IMR-90 (cell line): ENCODE data around the gene ZBTB8B. TPM values are rescaled to one million over a fixed set of nuclear protein-coding genes. Genes with fewer than 3 reads are reported as not detected.

ENCODE experiments used
- ATAC-seq: fragments of 200-7000 bp; cut with Tn5 transposase; 2 replicates; pipeline ENCODE4 v1.9.1; 2020; ENCODE audit warnings: low read depth, mild to moderate bottlenecking, moderate library complexity
- BruUV-seq: library from RNA; stranded (reverse); fragments of 400-500 nt; replicated peaks from 2 replicates; lab custom pipeline; 2021; lab: Mats Ljungman, UMichigan
- CTCF ChIA-PET: fragments of 300-600 bp; formaldehyde crosslinking; extraction: SDS; loops from one replicate; lab custom pipeline; 2021; ENCODE audit warnings: antibody characterized with exemption; lab: Yijun Ruan, JAX
- POLR2A ChIA-PET: fragments of 300-600 bp; sonication (Branson Sonifier 250); formaldehyde crosslinking; loops from one replicate; lab custom pipeline; 2022; ENCODE audit warnings: antibody characterized with exemption; ENCODE audit not compliant: unreplicated experiment; lab: Charles Lee
- DNase-seq: peaks from one replicate; pipeline ENCODE4 v3.0.0; 2013
- H2AFZ ChIP-seq: replicated peaks from 2 replicates; pipeline ENCODE3; 2013; ENCODE audit warnings: low read length, mild to moderate bottlenecking; ENCODE audit not compliant: poor library complexity
- H2AK5ac ChIP-seq: 2 replicates; pipeline ENCODE4 v1.6.1; 2013; ENCODE audit warnings: low read depth, low read length, inconsistent platforms
- H2AK9ac ChIP-seq: replicated peaks from 2 replicates; pipeline ENCODE3; 2013; ENCODE audit warnings: mild to moderate bottlenecking, low read depth, low read length, moderate library complexity; ENCODE audit not compliant: poor library complexity
- H2BK120ac ChIP-seq: 2 replicates; pipeline ENCODE4 v1.6.1; 2013; ENCODE audit warnings: low read depth, low read length, inconsistent platforms
- H2BK15ac ChIP-seq: 3 replicates; pipeline ENCODE4 v1.6.1; 2013; ENCODE audit warnings: low read depth, low read length, inconsistent platforms
- H2BK20ac ChIP-seq: 2 replicates; pipeline ENCODE4 v1.6.1; 2013; ENCODE audit warnings: low read depth, mild to moderate bottlenecking, inconsistent platforms, low read length, moderate library complexity
- H2BK5ac ChIP-seq: 2 replicates; pipeline ENCODE4 v1.6.1; 2013; ENCODE audit warnings: mild to moderate bottlenecking, low read depth, low read length, inconsistent platforms; ENCODE audit not compliant: poor library complexity, severe bottlenecking
- H3K14ac ChIP-seq: replicated peaks from 2 replicates; pipeline ENCODE4 v1.6.1; 2013; ENCODE audit warnings: low read depth, low read length, inconsistent platforms
- H3K18ac ChIP-seq: 2 replicates; pipeline ENCODE4 v1.6.1; 2013; ENCODE audit warnings: low read depth, low read length, control low read depth
- H3K23ac ChIP-seq: 2 replicates; pipeline ENCODE4 v1.6.1; 2013; ENCODE audit warnings: low read depth, low read length, inconsistent platforms
- H3K27ac ChIP-seq: 2 replicates; pipeline ENCODE4 v1.5.1; 2013; ENCODE audit warnings: mild to moderate bottlenecking, control low read depth, low read length; ENCODE audit not compliant: insufficient read depth
- H3K27me3 ChIP-seq: 2 replicates; pipeline ENCODE4 v1.6.1; 2013; ENCODE audit warnings: low read length; ENCODE audit not compliant: control insufficient read depth, insufficient read depth
- H3K36me3 ChIP-seq: 2 replicates; pipeline ENCODE4 v1.6.1; 2013; ENCODE audit warnings: low read length, mixed read lengths; ENCODE audit not compliant: control insufficient read depth, insufficient read depth
- H3K4ac ChIP-seq: 2 replicates; pipeline ENCODE4 v1.6.1; 2013; ENCODE audit warnings: low read depth, low read length, inconsistent platforms
- H3K4me1 ChIP-seq: 2 replicates; pipeline ENCODE4 v1.6.1; 2013; ENCODE audit warnings: low read length, mixed read lengths; ENCODE audit not compliant: control insufficient read depth, insufficient read depth
- H3K4me2 ChIP-seq: 2 replicates; pipeline ENCODE4 v1.6.1; 2013; ENCODE audit warnings: low read depth, mild to moderate bottlenecking, control low read depth, low read length, moderate library complexity
- H3K4me3 ChIP-seq: 2 replicates; pipeline ENCODE4 v1.5.1; 2013; ENCODE audit warnings: low read depth, mild to moderate bottlenecking, control low read depth, low read length, moderate library complexity; ENCODE audit not compliant: insufficient read depth
- H3K56ac ChIP-seq: 2 replicates; pipeline ENCODE4 v1.6.1; 2013; ENCODE audit warnings: low read length, inconsistent platforms; ENCODE audit not compliant: insufficient read depth; ENCODE audit errors: extremely low read depth
- H3K79me1 ChIP-seq, 2 experiments: 2 replicates each; pipeline ENCODE4 v1.6.1; 2013; ENCODE audit warnings: low read length in 2 of 2, inconsistent platforms in 1 of 2, low read depth in 1 of 2
- H3K9ac ChIP-seq: 2 replicates; pipeline ENCODE4 v1.6.1; 2013; ENCODE audit warnings: low read depth, low read length, control low read depth
- H3K9me1 ChIP-seq: 2 replicates; pipeline ENCODE4 v1.6.1; 2013; ENCODE audit warnings: low read length, inconsistent platforms; ENCODE audit not compliant: insufficient read depth
- H3K9me3 ChIP-seq: 2 replicates; pipeline ENCODE4 v1.6.1; 2013; ENCODE audit warnings: low read length; ENCODE audit not compliant: control insufficient read depth, insufficient read depth
- H4K20me1 ChIP-seq: 2 replicates; pipeline ENCODE4 v1.6.1; 2013; ENCODE audit warnings: low read length, inconsistent platforms; ENCODE audit not compliant: insufficient read depth
- H4K5ac ChIP-seq: 2 replicates; pipeline ENCODE4 v1.6.1; 2013; ENCODE audit warnings: mild to moderate bottlenecking, low read depth, low read length, control low read depth
- H4K8ac ChIP-seq, 2 experiments: 2 replicates each; pipeline ENCODE4 v1.6.1; 2013; ENCODE audit warnings: low read depth in 2 of 2, low read length in 2 of 2, control low read depth in 1 of 2, inconsistent platforms in 1 of 2
- H4K91ac ChIP-seq: 2 replicates; pipeline ENCODE4 v1.6.1; 2013; ENCODE audit warnings: low read depth, low read length, inconsistent platforms; ENCODE audit not compliant: insufficient read depth
- WGBS, 2 experiments: methylation state at CpG; one replicate each; pipeline versions ENCODE4 v1.1.5 to v1.1.7; 2013; ENCODE audit warnings: missing lambda C conversion rate in 2 of 2; ENCODE audit not compliant: insufficient read length in 1 of 2; ENCODE audit errors: extremely low coverage in 2 of 2; 5-methylcytosine and 5-hydroxymethylcytosine counted together
- dilution Hi-C: fragments of 300-500 bp; cut with HindIII; formaldehyde crosslinking; loops from one replicate; pipeline ENCODE4 v1.14.3; 2018; ENCODE audit warnings: low sequenced_read_pairs; ENCODE audit not compliant: unreplicated experiment
- in situ Hi-C: fragments of 300-500 bp; cut with MboI; formaldehyde crosslinking; loops from 3 replicates; pipeline ENCODE4 v1.14.3; 2019; ENCODE audit warnings: low sequenced_read_pairs, inconsistent platforms, mixed read lengths
- intact Hi-C: fragments of 100-400 bp; cut with micrococcal nuclease; formaldehyde crosslinking; loops from 2 replicates; pipeline ENCODE4 v1.10.0; 2022
- polyA plus RNA-seq, 3 experiments: library from polyadenylated mRNA; depleted of rRNA; stranded (reverse); fragments of >200 nt; gene quantifications; 2 replicates each; pipeline ENCODE4 v1.2.3, GENCODE V29; 2012; ENCODE audit warnings: low replicate concordance in 1 of 3
- total RNA-seq: library from RNA; depleted of rRNA; stranded (reverse); fragments of >200 nt; gene quantifications from 2 replicates; pipeline ENCODE4 v1.2.3, GENCODE V29; 2012
- TF ChIP-seq, protein P1 (sequence below): fragments of 150-350 bp; IDR thresholded peaks from 2 replicates; pipeline ENCODE4 v1.6.1; 2016; ENCODE audit warnings: low read depth, mild to moderate bottlenecking, low read length, moderate library complexity, borderline replicate concordance

Gene ZBTB8B
- total and polyA plus RNA-seq, 2 of the 4 experiments (the other 2 are of a cell fraction): not detected

- Histone ChIP-seq H3K23ac (no peak overlapping the region), H4K5ac (no peak overlapping the region), H3K4me1 (no peaks in the 10 kb centered on the region), H3K27me3 (peaks cover 16% of the 10 kb centered on the region), H4K20me1 (no peaks in the 10 kb centered on the region), H3K9ac (no peak overlapping the region), H3K4me2 (no peak overlapping the region), H3K27ac (no peak overlapping the region), H3K18ac (no peak overlapping the region), H4K8ac (no peak overlapping the region), H3K36me3 (no peaks in the 10 kb centered on the region), H3K4ac (no peak overlapping the region), H2AFZ (no peak overlapping the region), H3K56ac (no peak overlapping the region), H2BK5ac (no peak overlapping the region), H2BK20ac (no peak overlapping the region), H4K91ac (no peak overlapping the region), H3K14ac (no peak overlapping the region), H3K79me1 (no peaks in the 10 kb centered on the region), H2BK120ac (no peak overlapping the region), H3K9me1 (0 out of 2 replicates have a peak, but pooled peaks cover 3% of the 10 kb centered on the region), H2AK9ac (no peak overlapping the region), H2AK5ac (no peak overlapping the region), H3K9me3 (peaks cover 2% of the 10 kb centered on the region; the same call in 1 of the 2 replicates), H2BK15ac (no peak overlapping the region), H3K4me3 (no peak overlapping the region)
- no TSS peak for BruUV-seq
- ATAC-seq: no peak
- ChIA-PET POLR2A (no interaction called here), CTCF (no interaction called here)
- 92% methylated on average over 2 of the region's 5 CpGs; no CpG with 5 or more reads in 1 of the 2 experiments for WGBS, 2 experiments
- in situ Hi-C loops: no loop called here
- dilution Hi-C loops: no loop called here
- TF ChIP-seq, protein P1, sequence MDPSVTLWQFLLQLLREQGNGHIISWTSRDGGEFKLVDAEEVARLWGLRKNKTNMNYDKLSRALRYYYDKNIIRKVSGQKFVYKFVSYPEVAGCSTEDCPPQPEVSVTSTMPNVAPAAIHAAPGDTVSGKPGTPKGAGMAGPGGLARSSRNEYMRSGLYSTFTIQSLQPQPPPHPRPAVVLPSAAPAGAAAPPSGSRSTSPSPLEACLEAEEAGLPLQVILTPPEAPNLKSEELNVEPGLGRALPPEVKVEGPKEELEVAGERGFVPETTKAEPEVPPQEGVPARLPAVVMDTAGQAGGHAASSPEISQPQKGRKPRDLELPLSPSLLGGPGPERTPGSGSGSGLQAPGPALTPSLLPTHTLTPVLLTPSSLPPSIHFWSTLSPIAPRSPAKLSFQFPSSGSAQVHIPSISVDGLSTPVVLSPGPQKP: no peak
- intact Hi-C loops: no loop called here
- DNase-seq: no peak
Observed at GRCh38 chr1:32487182-32487581, 22.3 kb downstream of the ZBTB8B start.
